Prostate gland (tissue), 2 donors: Measurements from ENCODE around the gene KRTAP10-2. TPM values are rescaled to one million over a fixed set of nuclear protein-coding genes. Genes with fewer than 3 reads are reported as not detected.

Experiments
- DNase-seq: peaks from one replicate; pipeline ENCODE4 v3.0.0-alpha.2; 2019; ENCODE audit warnings: low spot score
- H3K27ac ChIP-seq, 2 donors: fragments of 200-600 bp; sonication (generic); 2 replicates each; pipeline ENCODE4 v1.5.1; 2017 to 2019
- H3K27me3 ChIP-seq: fragments of 200-600 bp; sonication (generic); replicated peaks from 2 replicates; pipeline ENCODE4 v1.5.1; 2019; ENCODE audit not compliant: insufficient read depth
- H3K36me3 ChIP-seq, 2 donors: fragments of 200-600 bp; sonication (generic); 1 replicate in 1 of 2; 2 replicates in 1 of 2; pipeline versions ENCODE4 v1.5.1 to v1.8.1; 2017 to 2019
- H3K4me1 ChIP-seq: fragments of 200-600 bp; sonication (generic); replicated peaks from 2 replicates; pipeline ENCODE4 v1.5.1; 2019
- H3K4me3 ChIP-seq, 2 donors: fragments of 200-600 bp; sonication (generic); 2 replicates each; pipeline ENCODE4 v1.5.1; 2017 to 2019
- H3K9me3 ChIP-seq: fragments of 200-600 bp; sonication (generic); 2 replicates; pipeline ENCODE4 v1.5.1; 2017
- POLR2A ChIP-seq: fragments of 450-650 bp; IDR thresholded peaks from one replicate; pipeline ENCODE4 v1.6.1; 2016; ENCODE audit warnings: antibody characterized with exemption, mild to moderate bottlenecking
- POLR2AphosphoS5 ChIP-seq: sonication (generic); formaldehyde crosslinking; IDR thresholded peaks from one replicate; pipeline ENCODE4 v1.6.1; 2017; ENCODE audit warnings: antibody characterized with exemption
- WGBS: methylation state at CpG from one replicate; pipeline ENCODE4 v1.1.5; 2018; 5-methylcytosine and 5-hydroxymethylcytosine counted together
- intact Hi-C: fragments of 100-400 bp; cut with DNase I; formaldehyde crosslinking; loops from one replicate; pipeline ENCODE4 v1.14.2; 2022
- total RNA-seq, 2 donors: library from RNA; depleted of rRNA; stranded (reverse); fragments of >200 nt; gene quantifications; one replicate each; pipeline ENCODE4 v1.1.0, GENCODE V29; 2016
- TF ChIP-seq, protein P1 (sequence below), 4 experiments: fragments of 200-600 bp in 2 of 4; fragments of 450-650 bp in 2 of 4; sonication (generic) in 2 of 4; IDR thresholded peaks; 1 replicate in 3 of 4; 2 replicates in 1 of 4; pipeline ENCODE4 v1.5.1; 2016 to 2019; ENCODE audit warnings: antibody characterized with exemption in 4 of 4, mild to moderate bottlenecking in 2 of 4, moderate library complexity in 2 of 4

KRTAP10-2 gene
- total RNA-seq, 2 donors from 2014 or later = not detected

- H3K27ac ChIP-seq = no peak overlapping the region
Measured at GRCh38 chr21:44579056-44579832, 27.9 kb upstream of the KRTAP10-2 start.

DNA sequence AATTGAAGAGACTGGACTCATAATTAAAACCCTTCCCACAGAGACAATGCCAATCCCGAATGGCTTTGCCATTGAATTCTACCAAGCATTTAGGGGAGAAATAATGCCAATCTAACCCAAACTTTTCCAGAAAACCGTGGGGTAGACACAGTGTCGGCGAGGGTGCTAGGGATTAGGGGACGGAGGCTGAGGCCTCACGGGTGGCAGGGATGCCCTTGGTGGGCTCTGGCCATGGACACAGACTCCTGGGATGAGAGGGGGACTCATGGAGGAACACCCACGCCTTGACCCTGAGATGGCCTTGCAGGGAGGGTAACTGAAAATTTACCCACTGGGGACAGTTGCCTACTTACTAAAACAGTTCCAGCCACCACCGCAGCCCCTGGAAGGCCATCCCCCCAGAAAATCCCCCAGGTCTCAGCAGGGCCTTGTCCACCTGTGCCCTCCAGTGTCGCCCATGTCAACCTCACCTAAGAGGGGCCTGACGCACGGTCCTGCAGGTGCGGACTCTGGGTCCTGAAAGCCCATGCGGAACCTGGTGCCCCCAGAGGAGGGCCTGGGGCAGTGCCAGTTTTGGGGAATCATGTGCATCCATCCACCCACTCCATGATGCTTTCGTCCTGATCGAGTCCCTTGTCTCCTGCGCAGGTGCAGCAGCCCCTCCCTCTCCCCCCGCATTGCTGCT lies 27.2 kb upstream of the KRTAP10-2 start:
- 91% methylated on average over 16 of the region's 17 CpGs for WGBS
- no peaks in the 10 kb centered on the region for H3K9me3 ChIP-seq
- no peak overlapping the region for H3K4me3 ChIP-seq
- DNase-seq = no peak
- intact Hi-C loops = no loop called here
- no peaks in the 10 kb centered on the region for H3K4me1 ChIP-seq
- TF ChIP-seq, protein P1, sequence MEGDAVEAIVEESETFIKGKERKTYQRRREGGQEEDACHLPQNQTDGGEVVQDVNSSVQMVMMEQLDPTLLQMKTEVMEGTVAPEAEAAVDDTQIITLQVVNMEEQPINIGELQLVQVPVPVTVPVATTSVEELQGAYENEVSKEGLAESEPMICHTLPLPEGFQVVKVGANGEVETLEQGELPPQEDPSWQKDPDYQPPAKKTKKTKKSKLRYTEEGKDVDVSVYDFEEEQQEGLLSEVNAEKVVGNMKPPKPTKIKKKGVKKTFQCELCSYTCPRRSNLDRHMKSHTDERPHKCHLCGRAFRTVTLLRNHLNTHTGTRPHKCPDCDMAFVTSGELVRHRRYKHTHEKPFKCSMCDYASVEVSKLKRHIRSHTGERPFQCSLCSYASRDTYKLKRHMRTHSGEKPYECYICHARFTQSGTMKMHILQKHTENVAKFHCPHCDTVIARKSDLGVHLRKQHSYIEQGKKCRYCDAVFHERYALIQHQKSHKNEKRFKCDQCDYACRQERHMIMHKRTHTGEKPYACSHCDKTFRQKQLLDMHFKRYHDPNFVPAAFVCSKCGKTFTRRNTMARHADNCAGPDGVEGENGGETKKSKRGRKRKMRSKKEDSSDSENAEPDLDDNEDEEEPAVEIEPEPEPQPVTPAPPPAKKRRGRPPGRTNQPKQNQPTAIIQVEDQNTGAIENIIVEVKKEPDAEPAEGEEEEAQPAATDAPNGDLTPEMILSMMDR (IDR thresholded peaks at IDR 0.05) = no peak
- TF ChIP-seq POLR2AphosphoS5 (no peak), POLR2A (no peak)
- no peaks in the 10 kb centered on the region for H3K36me3 ChIP-seq
- H3K27ac ChIP-seq = no peak overlapping the region
- no peaks in the 10 kb centered on the region for H3K27me3 ChIP-seq

More at GRCh38 chr21:44579056-44579832, 27.9 kb upstream of the KRTAP10-2 start:
- Histone ChIP-seq H3K4me3 (no peak overlapping the region), H3K36me3 (no peaks in the 10 kb centered on the region), H3K4me1 (no peaks in the 10 kb centered on the region), H3K27me3 (no peaks in the 10 kb centered on the region), H3K9me3 (no peaks in the 10 kb centered on the region)
- WGBS = 75% methylated on average over 20 of the region's 22 CpGs
- no peak for DNase-seq
- intact Hi-C loops = no loop called here
- TF ChIP-seq, protein P1 (IDR thresholded peaks at IDR 0.05) = no peak
- TF ChIP-seq POLR2AphosphoS5 (no peak), POLR2A (no peak)

- intact Hi-C loops = no loop called here
- H3K27me3 ChIP-seq = no peaks in the 10 kb centered on the region
- no peak for DNase-seq
- H3K4me3 ChIP-seq = no peak overlapping the region
- no peaks in the 10 kb centered on the region for H3K36me3 ChIP-seq
- WGBS = 76% methylated on average over 10 of the region's 10 CpGs
- H3K9me3 ChIP-seq = no peaks in the 10 kb centered on the region
- H3K27ac ChIP-seq = no peak overlapping the region
- no peaks in the 10 kb centered on the region for H3K4me1 ChIP-seq
- TF ChIP-seq POLR2AphosphoS5 (no peak), POLR2A (no peak)
- TF ChIP-seq, protein P1 (IDR thresholded peaks at IDR 0.05) = no peak
Measured at GRCh38 chr21:44576025-44576420, 24.7 kb upstream of the KRTAP10-2 start.

- Histone ChIP-seq H3K27me3 (no peaks in the 10 kb centered on the region), H3K27ac (no peak overlapping the region), H3K4me3 (no peak overlapping the region), H3K4me1 (no peaks in the 10 kb centered on the region), H3K36me3 (no peaks in the 10 kb centered on the region), H3K9me3 (no peaks in the 10 kb centered on the region)
- DNase-seq = no peak
- WGBS = 91% methylated on average over 20 of the region's 20 CpGs
- intact Hi-C loops = no loop called here
- TF ChIP-seq POLR2A (no peak), POLR2AphosphoS5 (no peak)
- TF ChIP-seq, protein P1 (IDR thresholded peaks at IDR 0.05) = no peak
Measured at GRCh38 chr21:44575307-44576024, 24.2 kb upstream of the KRTAP10-2 start.
